HepG2 (cell line): ENCODE results near the gene C14orf93. TPM values are rescaled to one million over a fixed set of nuclear protein-coding genes. Genes with fewer than 3 reads are reported as not detected.

Experiments
- ATAD3A ChIP-seq: sonication (generic); formaldehyde crosslinking; IDR thresholded peaks from 2 replicates; pipeline ENCODE4 v1.4.0; 2020; ENCODE audit warnings: missing genetic modification reagents
- CAMTA2 ChIP-seq: sonication (generic); formaldehyde crosslinking; IDR thresholded peaks from 2 replicates; pipeline ENCODE4 v1.4.0; 2020; ENCODE audit warnings: mild to moderate bottlenecking, missing genetic modification reagents, borderline replicate concordance
- EED ChIP-seq: sonication (generic); formaldehyde crosslinking; IDR thresholded peaks from 2 replicates; pipeline ENCODE4 v1.5.0; 2020; ENCODE audit warnings: mild to moderate bottlenecking, missing genetic modification reagents
- FOXA1 ChIP-seq, 2 experiments: fragments of 450-650 bp in 1 of 2; sonication (generic) in 1 of 2; formaldehyde crosslinking in 1 of 2; IDR thresholded peaks; 2 replicates each; pipeline versions ENCODE4 v1.4.0 to v1.6.1; 2016 to 2020; ENCODE audit warnings: missing genetic modification reagents in 1 of 2
- TCF7L2 ChIP-seq: IDR thresholded peaks from 2 replicates; pipeline ENCODE4 v1.6.1; 2011; ENCODE audit warnings: mild to moderate bottlenecking, low read depth, low read length, moderate library complexity
- THYN1 ChIP-seq: sonication (generic); formaldehyde crosslinking; IDR thresholded peaks from 2 replicates; pipeline ENCODE4 v1.8.1; 2023; ENCODE audit warnings: low read depth, mild to moderate bottlenecking, moderate library complexity, missing genetic modification reagents, borderline replicate concordance
- ZNF12 ChIP-seq: sonication (generic); formaldehyde crosslinking; IDR thresholded peaks from 2 replicates; pipeline ENCODE4 v1.5.0; 2020; ENCODE audit warnings: missing genetic modification reagents
- ZNF224 ChIP-seq: sonication (generic); formaldehyde crosslinking; IDR thresholded peaks from 2 replicates; pipeline ENCODE4 v1.5.0; 2020; ENCODE audit warnings: mild to moderate bottlenecking, missing genetic modification reagents
- ZNF253 ChIP-seq: sonication (generic); formaldehyde crosslinking; IDR thresholded peaks from 2 replicates; pipeline ENCODE4 v1.8.0; 2022; ENCODE audit warnings: mild to moderate bottlenecking, missing genetic modification reagents, borderline replicate concordance
- ZNF296 ChIP-seq: sonication (generic); formaldehyde crosslinking; conservative IDR thresholded peaks from 2 replicates; pipeline ENCODE4 v1.5.0; 2020; ENCODE audit warnings: mild to moderate bottlenecking, missing genetic modification reagents
- ZNF337 ChIP-seq: sonication (generic); formaldehyde crosslinking; IDR thresholded peaks from 2 replicates; pipeline ENCODE4 v1.5.1; 2020; ENCODE audit warnings: missing genetic modification reagents, low read depth, mild to moderate bottlenecking, borderline replicate concordance
- ZNF709 ChIP-seq: sonication (generic); formaldehyde crosslinking; IDR thresholded peaks from 2 replicates; pipeline ENCODE4 v1.5.0; 2020; ENCODE audit warnings: mild to moderate bottlenecking, missing genetic modification reagents
- ZNF766 ChIP-seq: sonication (generic); formaldehyde crosslinking; IDR thresholded peaks from 2 replicates; pipeline ENCODE4 v1.5.0; 2020; ENCODE audit warnings: missing genetic modification reagents, borderline replicate concordance
- ZNF773 ChIP-seq: sonication (generic); formaldehyde crosslinking; IDR thresholded peaks from 2 replicates; pipeline ENCODE4 v1.4.0; 2020; ENCODE audit warnings: missing genetic modification reagents, borderline replicate concordance
- ZNF790 ChIP-seq: sonication (generic); formaldehyde crosslinking; IDR thresholded peaks from 2 replicates; pipeline ENCODE4 v1.8.0; 2022; ENCODE audit warnings: missing genetic modification reagents, mild to moderate bottlenecking, borderline replicate concordance
- polyA plus RNA-seq, 8 experiments: library from polyadenylated mRNA; depleted of rRNA in 3 of 8; stranded (reverse) in 7 of 8; unstranded in 1 of 8; fragments of >200 nt; fragmentation: Illumina TruSeq in 4 of 8; extraction: Trizol in 4 of 8; gene quantifications; 2 replicates each; pipeline versions ENCODE4 v1.2.1 to v1.2.3, GENCODE V29; 2011 to 2016; ENCODE audit warnings: low read depth in 4 of 8, missing spikeins in 1 of 8, mixed read lengths in 1 of 8; ENCODE audit not compliant: insufficient read depth in 1 of 8
- total RNA-seq, 5 experiments: library from RNA; depleted of rRNA; stranded (reverse); fragments of >200 nt; fragmentation: Illumina TruSeq; extraction: Trizol; gene quantifications; 2 replicates each; pipeline ENCODE4 v1.2.3, GENCODE V29; 2016; ENCODE audit warnings: low read depth in 1 of 5
- TF ChIP-seq, protein P1 (sequence below): sonication (generic); formaldehyde crosslinking; IDR thresholded peaks from 2 replicates; pipeline ENCODE4 v1.4.0; 2020; ENCODE audit warnings: missing genetic modification reagents, borderline replicate concordance
- TF ChIP-seq, protein P2 (sequence below): sonication (generic); formaldehyde crosslinking; IDR thresholded peaks from 2 replicates; pipeline ENCODE4 v1.4.0; 2020; ENCODE audit warnings: mild to moderate bottlenecking, missing genetic modification reagents
- TF ChIP-seq, protein P3 (sequence below): sonication (generic); formaldehyde crosslinking; IDR thresholded peaks from 2 replicates; pipeline ENCODE4 v1.9.0; 2021; ENCODE audit warnings: missing genetic modification reagents, mild to moderate bottlenecking, borderline replicate concordance
- TF ChIP-seq, protein P4 (sequence below): sonication (generic); formaldehyde crosslinking; IDR thresholded peaks from 2 replicates; pipeline ENCODE4 v1.8.1; 2022; ENCODE audit warnings: mild to moderate bottlenecking, missing genetic modification reagents
- TF ChIP-seq, protein P5 (sequence below): sonication (generic); formaldehyde crosslinking; IDR thresholded peaks from 2 replicates; pipeline ENCODE4 v1.8.1; 2023; ENCODE audit warnings: mild to moderate bottlenecking, inconsistent platforms, moderate library complexity, missing genetic modification reagents, borderline replicate concordance

Gene C14orf93
- total and polyA plus RNA-seq, 2 of the 13 experiments (the other 11 are each of a cell fraction or from before 2014, with no cell fraction given): 11.4 to 22.5 TPM

DNA sequence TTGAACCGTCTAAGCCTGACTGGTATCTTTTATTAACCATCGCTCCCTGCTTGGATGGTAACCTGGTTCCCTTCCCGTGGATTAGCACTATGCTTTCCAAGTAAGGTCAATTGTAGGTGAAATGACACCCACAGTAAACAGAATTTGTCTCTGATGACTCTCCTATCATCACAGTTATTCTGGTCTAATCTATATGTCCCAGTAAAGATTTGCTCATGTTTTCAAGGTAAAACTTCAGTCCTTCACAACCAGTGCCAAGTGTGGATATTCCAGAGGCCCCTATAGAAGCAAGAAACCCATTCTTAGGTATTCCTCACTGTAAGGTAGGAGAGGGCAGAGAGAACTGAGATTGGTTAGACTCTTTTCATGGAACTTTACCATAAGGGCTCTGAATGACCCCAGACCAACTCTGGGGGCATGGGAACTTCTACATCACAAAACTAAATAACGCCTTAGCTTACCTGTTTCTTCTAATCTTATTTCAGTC, 43.1 kb downstream of the C14orf93 start (continued):
- TF ChIP-seq FOXA1 (IDR thresholded peaks at IDR 0.05) (no peak), FOXA1 (CRISPR knock-in tag; IDR thresholded peaks at IDR 0.05) (peak; percentile 3; the same call in 1 of the 2 replicates), ZNF253 (CRISPR knock-in tag) (no peak), EED (no peak), CAMTA2 (CRISPR knock-in tag) (no peak), ZNF296 (CRISPR knock-in tag) (no peak), ZNF12 (CRISPR knock-in tag) (0 out of 2 replicates have a peak, but pooled peaks have one; percentile 35), ZNF790 (no peak), TCF7L2 (no peak), ZNF337 (CRISPR knock-in tag) (no peak), ZNF773 (CRISPR knock-in tag) (no peak), ATAD3A (CRISPR knock-in tag) (no peak), ZNF766 (CRISPR knock-in tag) (no peak), ZNF224 (no peak), ZNF709 (CRISPR knock-in tag) (peak; percentile 21; the same call in 1 of the 2 replicates), THYN1 (CRISPR knock-in tag) (no peak)
- TF ChIP-seq, protein P1, sequence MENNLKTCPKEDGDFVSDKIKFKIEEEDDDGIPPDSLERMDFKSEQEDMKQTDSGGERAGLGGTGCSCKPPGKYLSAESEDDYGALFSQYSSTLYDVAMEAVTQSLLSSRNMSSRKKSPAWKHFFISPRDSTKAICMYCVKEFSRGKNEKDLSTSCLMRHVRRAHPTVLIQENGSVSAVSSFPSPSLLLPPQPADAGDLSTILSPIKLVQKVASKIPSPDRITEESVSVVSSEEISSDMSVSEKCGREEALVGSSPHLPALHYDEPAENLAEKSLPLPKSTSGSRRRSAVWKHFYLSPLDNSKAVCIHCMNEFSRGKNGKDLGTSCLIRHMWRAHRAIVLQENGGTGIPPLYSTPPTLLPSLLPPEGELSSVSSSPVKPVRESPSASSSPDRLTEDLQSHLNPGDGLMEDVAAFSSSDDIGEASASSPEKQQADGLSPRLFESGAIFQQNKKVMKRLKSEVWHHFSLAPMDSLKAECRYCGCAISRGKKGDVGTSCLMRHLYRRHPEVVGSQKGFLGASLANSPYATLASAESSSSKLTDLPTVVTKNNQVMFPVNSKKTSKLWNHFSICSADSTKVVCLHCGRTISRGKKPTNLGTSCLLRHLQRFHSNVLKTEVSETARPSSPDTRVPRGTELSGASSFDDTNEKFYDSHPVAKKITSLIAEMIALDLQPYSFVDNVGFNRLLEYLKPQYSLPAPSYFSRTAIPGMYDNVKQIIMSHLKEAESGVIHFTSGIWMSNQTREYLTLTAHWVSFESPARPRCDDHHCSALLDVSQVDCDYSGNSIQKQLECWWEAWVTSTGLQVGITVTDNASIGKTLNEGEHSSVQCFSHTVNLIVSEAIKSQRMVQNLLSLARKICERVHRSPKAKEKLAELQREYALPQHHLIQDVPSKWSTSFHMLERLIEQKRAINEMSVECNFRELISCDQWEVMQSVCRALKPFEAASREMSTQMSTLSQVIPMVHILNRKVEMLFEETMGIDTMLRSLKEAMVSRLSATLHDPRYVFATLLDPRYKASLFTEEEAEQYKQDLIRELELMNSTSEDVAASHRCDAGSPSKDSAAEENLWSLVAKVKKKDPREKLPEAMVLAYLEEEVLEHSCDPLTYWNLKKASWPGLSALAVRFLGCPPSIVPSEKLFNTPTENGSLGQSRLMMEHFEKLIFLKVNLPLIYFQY (CRISPR knock-in tag): no peak
- TF ChIP-seq, protein P2, sequence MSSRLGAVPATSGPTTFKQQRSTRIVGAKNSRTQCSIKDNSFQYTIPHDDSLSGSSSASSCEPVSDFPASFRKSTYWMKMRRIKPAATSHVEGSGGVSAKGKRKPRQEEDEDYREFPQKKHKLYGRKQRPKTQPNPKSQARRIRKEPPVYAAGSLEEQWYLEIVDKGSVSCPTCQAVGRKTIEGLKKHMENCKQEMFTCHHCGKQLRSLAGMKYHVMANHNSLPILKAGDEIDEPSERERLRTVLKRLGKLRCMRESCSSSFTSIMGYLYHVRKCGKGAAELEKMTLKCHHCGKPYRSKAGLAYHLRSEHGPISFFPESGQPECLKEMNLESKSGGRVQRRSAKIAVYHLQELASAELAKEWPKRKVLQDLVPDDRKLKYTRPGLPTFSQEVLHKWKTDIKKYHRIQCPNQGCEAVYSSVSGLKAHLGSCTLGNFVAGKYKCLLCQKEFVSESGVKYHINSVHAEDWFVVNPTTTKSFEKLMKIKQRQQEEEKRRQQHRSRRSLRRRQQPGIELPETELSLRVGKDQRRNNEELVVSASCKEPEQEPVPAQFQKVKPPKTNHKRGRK (CRISPR knock-in tag): no peak
- TF ChIP-seq, protein P3, sequence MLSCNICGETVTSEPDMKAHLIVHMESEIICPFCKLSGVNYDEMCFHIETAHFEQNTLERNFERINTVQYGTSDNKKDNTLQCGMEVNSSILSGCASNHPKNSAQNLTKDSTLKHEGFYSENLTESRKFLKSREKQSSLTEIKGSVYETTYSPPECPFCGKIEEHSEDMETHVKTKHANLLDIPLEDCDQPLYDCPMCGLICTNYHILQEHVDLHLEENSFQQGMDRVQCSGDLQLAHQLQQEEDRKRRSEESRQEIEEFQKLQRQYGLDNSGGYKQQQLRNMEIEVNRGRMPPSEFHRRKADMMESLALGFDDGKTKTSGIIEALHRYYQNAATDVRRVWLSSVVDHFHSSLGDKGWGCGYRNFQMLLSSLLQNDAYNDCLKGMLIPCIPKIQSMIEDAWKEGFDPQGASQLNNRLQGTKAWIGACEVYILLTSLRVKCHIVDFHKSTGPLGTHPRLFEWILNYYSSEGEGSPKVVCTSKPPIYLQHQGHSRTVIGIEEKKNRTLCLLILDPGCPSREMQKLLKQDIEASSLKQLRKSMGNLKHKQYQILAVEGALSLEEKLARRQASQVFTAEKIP: no peak
- TF ChIP-seq, protein P4, sequence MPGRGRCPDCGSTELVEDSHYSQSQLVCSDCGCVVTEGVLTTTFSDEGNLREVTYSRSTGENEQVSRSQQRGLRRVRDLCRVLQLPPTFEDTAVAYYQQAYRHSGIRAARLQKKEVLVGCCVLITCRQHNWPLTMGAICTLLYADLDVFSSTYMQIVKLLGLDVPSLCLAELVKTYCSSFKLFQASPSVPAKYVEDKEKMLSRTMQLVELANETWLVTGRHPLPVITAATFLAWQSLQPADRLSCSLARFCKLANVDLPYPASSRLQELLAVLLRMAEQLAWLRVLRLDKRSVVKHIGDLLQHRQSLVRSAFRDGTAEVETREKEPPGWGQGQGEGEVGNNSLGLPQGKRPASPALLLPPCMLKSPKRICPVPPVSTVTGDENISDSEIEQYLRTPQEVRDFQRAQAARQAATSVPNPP (CRISPR knock-in tag): peak; percentile 51; the same call in 1 of the 2 replicates
- TF ChIP-seq, protein P5, sequence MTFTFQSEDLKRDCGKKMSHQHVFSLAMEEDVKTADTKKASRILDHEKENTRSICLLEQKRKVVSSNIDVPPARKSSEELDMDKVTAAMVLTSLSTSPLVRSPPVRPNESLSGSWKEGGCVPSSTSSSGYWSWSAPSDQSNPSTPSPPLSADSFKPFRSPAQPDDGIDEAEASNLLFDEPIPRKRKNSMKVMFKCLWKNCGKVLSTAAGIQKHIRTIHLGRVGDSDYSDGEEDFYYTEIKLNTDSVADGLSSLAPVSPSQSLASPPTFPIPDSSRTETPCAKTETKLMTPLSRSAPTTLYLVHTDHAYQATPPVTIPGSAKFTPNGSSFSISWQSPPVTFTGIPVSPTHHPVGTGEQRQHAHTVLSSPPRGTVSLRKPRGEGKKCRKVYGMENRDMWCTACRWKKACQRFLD (CRISPR knock-in tag): no peak
